Activated B cell treated with CpG ODN at 0.5 μM for 24 hours (primary cell): ENCODE results near the gene NMNAT3. TPM values are rescaled to one million over a fixed set of nuclear protein-coding genes. Genes with fewer than 3 reads are reported as not detected.

Experiments used
- ATAC-seq: fragments of 200-7000 bp; cut with Tn5 transposase; one replicate; pipeline ENCODE4 v1.10.0; 2021; ENCODE audit warnings: low read depth, mild to moderate bottlenecking, moderate library complexity
- CTCF ChIA-PET: fragments of 350-600 bp; sonication (Branson Sonifier 250); formaldehyde crosslinking; loops from one replicate; lab custom pipeline; 2021; ENCODE audit warnings: antibody characterized with exemption; lab: Charles Lee
- POLR2A ChIA-PET: fragments of 350-600 bp; sonication (Branson Sonifier 250); formaldehyde crosslinking; loops from one replicate; lab custom pipeline; 2021; ENCODE audit warnings: antibody characterized with exemption; lab: Charles Lee
- DNase-seq: peaks from one replicate; pipeline ENCODE4 v3.0.0; 2022
- H3K27ac Mint-ChIP-seq: one replicate; pipeline ENCODE4 v1.8.0; 2020; ENCODE audit warnings: mixed read lengths
- H3K27me3 Mint-ChIP-seq: one replicate; pipeline ENCODE4 v1.8.0; 2021; ENCODE audit warnings: mixed read lengths
- H3K36me3 Mint-ChIP-seq: one replicate; pipeline ENCODE4 v1.8.0; 2021; ENCODE audit warnings: low read depth, mixed read lengths
- H3K4me1 Mint-ChIP-seq: one replicate; pipeline ENCODE4 v1.8.0; 2021; ENCODE audit warnings: mixed read lengths
- H3K4me3 Mint-ChIP-seq: one replicate; pipeline ENCODE4 v1.8.0; 2020; ENCODE audit warnings: mild to moderate bottlenecking, mixed read lengths
- H3K9me3 Mint-ChIP-seq: one replicate; pipeline ENCODE4 v1.8.0; 2020; ENCODE audit warnings: mixed read lengths
- intact Hi-C: fragments of 100-400 bp; cut with micrococcal nuclease; formaldehyde crosslinking; loops from one replicate; pipeline ENCODE4 v1.15.1; 2024
- total RNA-seq: library from RNA; stranded (reverse); gene quantifications from 2 replicates; pipeline ENCODE4 v1.2.3, GENCODE V29; 2022
- TF ChIP-seq, protein P1 (sequence below): fragments of 200-600 bp; IDR thresholded peaks from one replicate; pipeline ENCODE4 v1.8.0; 2022; ENCODE audit warnings: antibody characterized with exemption, mild to moderate bottlenecking

NMNAT3 gene
- total RNA-seq, 1 donor from 2014 or later = 1.1 TPM

DNA sequence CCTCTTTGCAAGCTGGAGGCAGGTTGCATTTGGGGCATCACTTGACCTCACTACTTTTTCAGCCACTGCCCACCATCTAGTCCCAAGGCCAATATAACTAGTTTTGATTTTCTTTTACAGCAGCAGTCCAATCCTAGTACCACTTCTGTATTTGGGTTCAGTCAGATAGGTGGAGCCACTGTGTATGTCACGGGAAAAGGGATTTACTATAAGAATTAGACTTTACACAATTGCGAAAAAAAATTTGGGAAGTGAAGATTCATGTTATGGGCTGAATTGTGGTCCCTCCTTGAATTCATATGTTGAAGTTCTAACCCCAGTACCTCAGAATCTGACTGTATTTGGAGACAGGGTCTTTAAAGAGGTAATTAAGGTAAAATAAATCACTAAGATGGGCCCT is 37.4 kb upstream of the NMNAT3 start:
- intact Hi-C loops = no loop called here
- ChIA-PET CTCF (no interaction called here), POLR2A (no interaction called here)
- Mint-ChIP-seq H3K36me3 (no peaks in the 10 kb centered on the region), H3K9me3 (no peaks in the 10 kb centered on the region), H3K27me3 (peaks cover 4% of the 10 kb centered on the region), H3K4me3 (no peak overlapping the region), H3K4me1 (no peaks in the 10 kb centered on the region), H3K27ac (no peak overlapping the region)
- TF ChIP-seq, protein P1, sequence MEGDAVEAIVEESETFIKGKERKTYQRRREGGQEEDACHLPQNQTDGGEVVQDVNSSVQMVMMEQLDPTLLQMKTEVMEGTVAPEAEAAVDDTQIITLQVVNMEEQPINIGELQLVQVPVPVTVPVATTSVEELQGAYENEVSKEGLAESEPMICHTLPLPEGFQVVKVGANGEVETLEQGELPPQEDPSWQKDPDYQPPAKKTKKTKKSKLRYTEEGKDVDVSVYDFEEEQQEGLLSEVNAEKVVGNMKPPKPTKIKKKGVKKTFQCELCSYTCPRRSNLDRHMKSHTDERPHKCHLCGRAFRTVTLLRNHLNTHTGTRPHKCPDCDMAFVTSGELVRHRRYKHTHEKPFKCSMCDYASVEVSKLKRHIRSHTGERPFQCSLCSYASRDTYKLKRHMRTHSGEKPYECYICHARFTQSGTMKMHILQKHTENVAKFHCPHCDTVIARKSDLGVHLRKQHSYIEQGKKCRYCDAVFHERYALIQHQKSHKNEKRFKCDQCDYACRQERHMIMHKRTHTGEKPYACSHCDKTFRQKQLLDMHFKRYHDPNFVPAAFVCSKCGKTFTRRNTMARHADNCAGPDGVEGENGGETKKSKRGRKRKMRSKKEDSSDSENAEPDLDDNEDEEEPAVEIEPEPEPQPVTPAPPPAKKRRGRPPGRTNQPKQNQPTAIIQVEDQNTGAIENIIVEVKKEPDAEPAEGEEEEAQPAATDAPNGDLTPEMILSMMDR = no peak
- DNase-seq = no peak
- ATAC-seq = no peak

DNA sequence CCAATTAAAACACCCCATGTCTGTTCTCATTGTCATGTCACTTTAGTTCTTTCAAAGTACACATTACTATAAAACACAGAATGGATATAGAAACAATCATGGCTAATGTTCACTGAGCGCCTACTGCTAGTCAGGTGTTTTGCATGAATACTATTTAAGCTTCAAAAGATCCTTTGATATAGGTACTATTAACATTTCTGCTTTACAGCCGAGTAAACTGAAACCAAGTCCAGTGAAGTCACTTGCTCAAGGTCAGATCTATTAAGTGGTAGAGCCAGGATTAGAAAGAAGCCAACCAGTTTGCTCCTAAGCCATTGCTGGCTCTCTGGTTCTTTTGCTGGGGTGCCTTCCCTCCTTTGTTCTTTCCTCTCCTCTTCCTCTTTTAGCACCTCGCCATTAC is 32.4 kb upstream of the NMNAT3 start:
- Mint-ChIP-seq H3K27me3 (peaks cover 4% of the 10 kb centered on the region), H3K4me3 (no peak overlapping the region), H3K9me3 (no peaks in the 10 kb centered on the region), H3K4me1 (no peaks in the 10 kb centered on the region), H3K36me3 (no peaks in the 10 kb centered on the region), H3K27ac (no peak overlapping the region)
- ChIA-PET CTCF (no interaction called here), POLR2A (no interaction called here)
- intact Hi-C loops = no loop called here
- no peak for DNase-seq
- ATAC-seq = no peak
- TF ChIP-seq, protein P1 = no peak

DNA sequence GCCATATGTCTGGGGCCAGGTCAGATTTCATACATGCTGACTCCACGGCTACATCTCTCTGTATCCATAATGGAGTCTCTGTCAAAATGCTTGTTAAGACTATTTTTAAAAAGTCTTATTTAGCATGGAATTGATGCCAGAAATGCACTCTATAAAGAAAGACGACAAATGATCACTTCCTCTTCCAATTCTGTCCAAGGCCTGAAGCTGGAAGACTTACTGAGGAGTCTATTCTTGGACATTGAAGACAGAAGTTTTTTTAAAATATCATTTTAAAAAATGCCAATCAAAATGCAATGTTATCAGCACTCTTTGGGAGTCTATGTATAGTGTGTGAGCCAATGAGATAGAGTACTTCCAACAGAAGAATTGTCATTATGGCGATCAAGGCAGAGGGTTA is 27.9 kb upstream of the NMNAT3 start:
- ATAC-seq (no peak), DNase-seq (no peak)
- H3K9me3 Mint-ChIP-seq = no peaks in the 10 kb centered on the region
- no peaks in the 10 kb centered on the region for H3K27me3 Mint-ChIP-seq
- intact Hi-C loops = no loop called here
- H3K4me1 Mint-ChIP-seq = no peaks in the 10 kb centered on the region
- no peaks in the 10 kb centered on the region for H3K36me3 Mint-ChIP-seq
- ChIA-PET CTCF (no interaction called here), POLR2A (no interaction called here)
- TF ChIP-seq, protein P1 = no peak
- no peak overlapping the region for H3K27ac Mint-ChIP-seq
- no peak overlapping the region for H3K4me3 Mint-ChIP-seq

DNA sequence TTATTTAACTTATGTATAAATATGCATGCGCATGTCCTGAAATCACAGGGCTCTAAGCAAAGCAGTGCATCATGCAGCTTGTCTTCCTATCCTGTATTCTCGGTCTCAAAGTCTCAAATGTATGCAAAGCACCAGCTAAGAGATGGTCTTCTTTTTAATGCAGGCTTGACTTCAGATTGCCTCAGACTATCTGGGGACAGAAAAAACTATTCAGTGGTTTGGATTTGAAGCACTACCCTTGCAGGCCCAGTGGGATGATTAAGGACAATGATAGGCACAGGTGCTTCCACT is 18.5 kb upstream of the NMNAT3 start:
- H3K4me1 Mint-ChIP-seq = no peaks in the 10 kb centered on the region
- CTCF ChIA-PET = no interaction called here
- ATAC-seq = no peak
- H3K27me3 Mint-ChIP-seq = peaks cover 2% of the 10 kb centered on the region
- intact Hi-C loops = no loop called here
- H3K4me3 Mint-ChIP-seq = no peak overlapping the region
- H3K36me3 Mint-ChIP-seq = no peaks in the 10 kb centered on the region
- H3K27ac Mint-ChIP-seq = no peak overlapping the region
- POLR2A ChIA-PET = no interaction called here
- H3K9me3 Mint-ChIP-seq = no peaks in the 10 kb centered on the region
- TF ChIP-seq, protein P1 = no peak
- DNase-seq = no peak

DNA sequence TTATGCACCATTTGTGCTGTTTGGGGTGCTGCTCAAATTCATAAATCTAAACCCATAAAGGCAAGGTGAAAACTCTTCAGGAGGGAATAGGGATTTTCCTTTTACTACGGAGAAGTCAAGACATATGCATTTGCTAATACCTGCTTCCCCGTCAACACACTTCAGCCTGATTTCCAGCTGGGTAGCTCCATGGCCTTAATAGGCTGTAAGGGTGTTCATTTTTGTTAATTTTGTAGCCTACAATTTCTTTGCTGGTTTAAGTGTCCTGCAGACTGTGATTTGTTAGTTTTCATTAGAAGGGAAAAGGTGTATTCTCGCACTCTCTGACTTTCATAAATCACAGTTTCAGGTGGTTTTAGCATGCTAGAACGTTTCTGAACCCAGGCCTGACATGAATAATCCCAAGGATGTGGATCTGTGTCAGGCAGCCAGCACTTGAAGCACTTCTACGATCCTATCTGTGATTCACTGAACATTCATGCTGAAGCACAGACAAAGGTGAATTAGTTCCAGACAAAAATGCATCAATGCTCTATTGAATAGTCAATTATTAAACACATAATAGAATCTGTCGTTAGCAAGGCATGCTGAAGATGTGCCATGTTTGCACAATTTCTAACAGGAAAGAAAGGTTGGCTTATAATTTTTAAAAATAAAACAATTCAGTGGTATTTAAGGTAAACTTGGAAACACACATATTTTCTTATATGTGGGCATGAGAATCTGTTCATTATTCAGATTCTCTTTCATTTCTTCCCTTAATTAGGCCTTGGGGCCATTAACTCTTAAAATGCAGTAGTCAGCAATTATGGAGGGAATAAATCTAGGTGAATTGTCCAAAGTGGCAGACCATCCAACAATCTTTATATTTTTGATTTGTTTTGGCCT is 17.9 kb upstream of the NMNAT3 start:
- Mint-ChIP-seq H3K4me3 (no peak overlapping the region), H3K27ac (no peak overlapping the region), H3K9me3 (no peaks in the 10 kb centered on the region), H3K36me3 (no peaks in the 10 kb centered on the region), H3K4me1 (no peaks in the 10 kb centered on the region), H3K27me3 (peaks cover 2% of the 10 kb centered on the region)
- ATAC-seq (no peak), DNase-seq (no peak)
- TF ChIP-seq, protein P1 = no peak
- intact Hi-C loops = no loop called here
- ChIA-PET POLR2A (no interaction called here), CTCF (no interaction called here)
